Activated CD4-positive, alpha-beta T cell treated with anti-CD3 and anti-CD28 coated beads for 36 hours (primary cell): ENCODE data around the gene TSPAN13. TPM values are rescaled to one million over a fixed set of nuclear protein-coding genes. Genes with fewer than 3 reads are reported as not detected.

Experiments
- ATAC-seq: fragments of 200-7000 bp; cut with Tn5 transposase; one replicate; pipeline ENCODE4 v1.10.0; 2021; ENCODE audit warnings: mild to moderate bottlenecking, moderate library complexity
- CTCF ChIA-PET: fragments of 350-600 bp; sonication (Branson Sonifier 250); formaldehyde crosslinking; loops from one replicate; lab custom pipeline; 2021; ENCODE audit warnings: antibody characterized with exemption; lab: Charles Lee
- POLR2A ChIA-PET: fragments of 350-600 bp; sonication (Branson Sonifier 250); formaldehyde crosslinking; loops from one replicate; lab custom pipeline; 2021; ENCODE audit warnings: antibody characterized with exemption, inconsistent platforms; lab: Charles Lee
- DNase-seq: peaks from one replicate; pipeline ENCODE4 v3.0.0-alpha.2; 2020
- H3K27ac Mint-ChIP-seq: one replicate; pipeline ENCODE4 v1.8.0; 2021; ENCODE audit warnings: mixed read lengths
- H3K27me3 Mint-ChIP-seq: one replicate; pipeline ENCODE4 v1.8.0; 2021; ENCODE audit warnings: mixed read lengths
- H3K36me3 Mint-ChIP-seq: one replicate; pipeline ENCODE4 v1.8.0; 2021; ENCODE audit warnings: low read depth, mixed read lengths
- H3K4me1 Mint-ChIP-seq: one replicate; pipeline ENCODE4 v1.8.0; 2021; ENCODE audit warnings: mixed read lengths
- H3K4me3 Mint-ChIP-seq: one replicate; pipeline ENCODE4 v1.8.0; 2021; ENCODE audit warnings: mild to moderate bottlenecking, moderate library complexity, mixed read lengths
- H3K9me3 Mint-ChIP-seq: one replicate; pipeline ENCODE4 v1.8.0; 2021; ENCODE audit warnings: low read depth, mixed read lengths
- intact Hi-C, 2 experiments: fragments of 100-400 bp; cut with DNase I in 1 of 2; cut with micrococcal nuclease in 1 of 2; formaldehyde crosslinking; loops; one replicate each; pipeline versions ENCODE4 v1.14.2 to v1.15.1; 2022 to 2024; cut with DNase I, micrococcal nuclease
- total RNA-seq, 2 experiments: library from RNA; stranded (reverse); gene quantifications; one replicate each; pipeline ENCODE4 v1.2.3, GENCODE V29; 2021

TSPAN13 gene
- total RNA-seq, 2 experiments from 2014 or later: 0.47 to 0.64 TPM

DNA sequence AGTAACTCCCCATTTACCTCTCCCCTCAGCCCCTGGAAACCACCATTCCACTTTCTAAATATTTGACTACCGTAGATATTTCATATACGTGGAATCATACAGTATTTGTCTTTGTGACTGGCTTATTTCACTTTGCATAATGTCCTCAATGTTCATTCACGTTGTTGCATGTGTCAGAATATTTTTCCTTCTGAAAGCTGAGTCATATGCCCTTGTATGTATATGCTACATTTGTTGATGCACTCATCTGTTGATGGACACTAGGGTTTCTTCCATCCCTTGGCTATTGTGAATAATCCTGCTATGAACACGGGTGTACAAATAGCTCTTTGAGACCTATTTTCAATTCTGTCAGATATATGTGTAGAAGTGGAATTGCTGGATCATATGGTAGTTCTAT, 25.8 kb upstream of the TSPAN13 start:
- Mint-ChIP-seq H3K4me1 (no peaks in the 10 kb centered on the region), H3K9me3 (no peaks in the 10 kb centered on the region), H3K4me3 (no peak overlapping the region), H3K27me3 (no peaks in the 10 kb centered on the region), H3K36me3 (no peaks in the 10 kb centered on the region), H3K27ac (no peak overlapping the region)
- ChIA-PET POLR2A (no interaction called here), CTCF (no interaction called here)
- DNase-seq: no peak
- intact Hi-C loops: no loop called here
- no peak for ATAC-seq

DNA sequence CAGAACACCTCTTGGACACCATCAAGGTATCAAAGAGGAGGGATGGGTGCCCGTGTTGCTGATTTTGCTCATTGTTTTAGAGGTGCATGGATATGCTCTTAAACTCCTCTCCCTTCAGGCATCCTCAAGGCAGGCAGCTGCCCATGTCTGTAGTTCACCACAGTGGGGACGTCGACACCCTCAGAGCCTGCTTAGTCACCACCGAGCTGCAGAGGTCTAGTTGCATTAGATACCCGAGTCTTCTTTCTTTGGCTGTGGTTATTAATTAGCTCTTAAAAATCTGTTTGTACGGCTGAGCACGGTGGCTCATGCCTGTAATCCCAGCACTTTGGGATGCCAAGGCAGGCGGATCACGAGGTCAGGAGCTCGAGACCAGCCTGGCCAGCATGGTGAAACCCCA, 24.7 kb upstream of the TSPAN13 start:
- no peak for ATAC-seq
- Mint-ChIP-seq H3K27ac (no peak overlapping the region), H3K4me1 (no peaks in the 10 kb centered on the region), H3K36me3 (no peaks in the 10 kb centered on the region), H3K27me3 (no peaks in the 10 kb centered on the region), H3K4me3 (no peak overlapping the region), H3K9me3 (no peaks in the 10 kb centered on the region)
- intact Hi-C loops: no loop called here
- CTCF ChIA-PET: interaction anchor here (0.5 kb wide), 1 partner anchor 172 kb away, joined by 3 read pairs; no protein-coding TSS in a partner anchor
- POLR2A ChIA-PET: no interaction called here
- DNase-seq: no peak

DNA sequence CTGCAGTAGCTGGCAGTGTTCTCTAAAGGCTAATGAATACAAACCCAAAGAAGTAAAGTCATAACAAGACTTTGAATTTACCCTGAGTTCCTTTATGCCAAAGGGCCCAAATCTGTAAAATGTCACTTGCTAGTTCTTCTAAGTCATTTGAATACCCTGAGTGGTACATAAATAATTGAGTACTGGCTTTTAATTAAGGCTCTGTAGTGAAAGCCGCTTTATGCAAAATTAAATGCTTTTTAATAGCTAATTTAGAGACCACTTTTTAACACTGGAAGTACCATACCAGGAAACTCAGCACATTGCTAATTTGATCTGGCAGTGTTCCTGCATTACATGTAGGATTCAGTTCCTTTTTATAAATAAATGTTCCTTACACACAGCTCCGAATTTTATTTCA, 24.0 kb upstream of the TSPAN13 start:
- Mint-ChIP-seq H3K4me3 (no peak overlapping the region), H3K9me3 (no peaks in the 10 kb centered on the region), H3K27me3 (no peaks in the 10 kb centered on the region), H3K4me1 (no peaks in the 10 kb centered on the region), H3K36me3 (no peaks in the 10 kb centered on the region), H3K27ac (no peak overlapping the region)
- ChIA-PET CTCF (no interaction called here), POLR2A (no interaction called here)
- no peak for DNase-seq
- intact Hi-C loops: no loop called here
- ATAC-seq: no peak

DNA sequence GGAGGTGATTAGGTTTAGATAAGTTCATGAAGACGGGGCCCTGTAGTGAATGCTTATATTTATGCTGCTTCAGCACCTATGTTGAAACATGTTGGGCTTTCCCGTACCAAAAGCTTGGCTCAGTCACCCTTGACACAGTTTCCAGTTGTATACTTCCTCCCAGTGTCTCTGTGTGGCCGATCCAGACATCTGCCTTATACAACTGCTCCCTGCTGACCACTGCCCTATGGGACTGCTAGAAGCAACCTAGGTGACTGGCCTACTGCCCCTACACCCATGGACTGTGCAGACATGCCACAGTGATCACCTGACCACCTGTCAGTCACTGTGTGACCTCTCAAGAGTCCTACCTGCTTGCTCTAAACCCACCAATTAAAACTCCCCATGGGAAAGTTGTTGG, 22.6 kb upstream of the TSPAN13 start:
- no peak overlapping the region for H3K4me3 Mint-ChIP-seq
- ATAC-seq (no peak), DNase-seq (no peak)
- ChIA-PET CTCF (no interaction called here), POLR2A (no interaction called here)
- no peaks in the 10 kb centered on the region for H3K4me1 Mint-ChIP-seq
- no peaks in the 10 kb centered on the region for H3K27me3 Mint-ChIP-seq
- no peaks in the 10 kb centered on the region for H3K36me3 Mint-ChIP-seq
- intact Hi-C loops: no loop called here
- H3K9me3 Mint-ChIP-seq: no peaks in the 10 kb centered on the region
- H3K27ac Mint-ChIP-seq: no peak overlapping the region

DNA sequence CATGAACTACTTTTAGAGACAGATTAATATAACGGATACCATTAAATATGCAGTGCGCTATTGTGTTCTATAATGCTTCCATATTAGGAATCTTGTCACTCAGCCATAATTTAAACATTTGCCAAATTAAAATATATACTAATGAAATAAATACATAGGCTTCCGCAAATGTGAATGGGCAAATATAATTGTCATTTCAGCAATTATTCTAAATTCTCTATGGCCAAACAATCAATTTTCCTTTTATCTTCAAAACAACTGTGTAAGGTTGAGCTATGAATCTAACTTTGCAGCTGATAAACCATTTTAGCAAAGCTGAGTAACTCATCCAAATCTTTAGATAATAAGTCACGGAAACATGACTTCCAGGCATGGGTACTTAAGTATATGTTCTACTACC, 20.7 kb upstream of the TSPAN13 start:
- H3K27me3 Mint-ChIP-seq: no peaks in the 10 kb centered on the region
- DNase-seq: no peak
- no peaks in the 10 kb centered on the region for H3K4me1 Mint-ChIP-seq
- no peak overlapping the region for H3K4me3 Mint-ChIP-seq
- no peaks in the 10 kb centered on the region for H3K9me3 Mint-ChIP-seq
- no peaks in the 10 kb centered on the region for H3K36me3 Mint-ChIP-seq
- intact Hi-C loops: no loop called here
- POLR2A ChIA-PET: no interaction called here
- ATAC-seq: no peak
- CTCF ChIA-PET: no interaction called here
- H3K27ac Mint-ChIP-seq: no peak overlapping the region

DNA sequence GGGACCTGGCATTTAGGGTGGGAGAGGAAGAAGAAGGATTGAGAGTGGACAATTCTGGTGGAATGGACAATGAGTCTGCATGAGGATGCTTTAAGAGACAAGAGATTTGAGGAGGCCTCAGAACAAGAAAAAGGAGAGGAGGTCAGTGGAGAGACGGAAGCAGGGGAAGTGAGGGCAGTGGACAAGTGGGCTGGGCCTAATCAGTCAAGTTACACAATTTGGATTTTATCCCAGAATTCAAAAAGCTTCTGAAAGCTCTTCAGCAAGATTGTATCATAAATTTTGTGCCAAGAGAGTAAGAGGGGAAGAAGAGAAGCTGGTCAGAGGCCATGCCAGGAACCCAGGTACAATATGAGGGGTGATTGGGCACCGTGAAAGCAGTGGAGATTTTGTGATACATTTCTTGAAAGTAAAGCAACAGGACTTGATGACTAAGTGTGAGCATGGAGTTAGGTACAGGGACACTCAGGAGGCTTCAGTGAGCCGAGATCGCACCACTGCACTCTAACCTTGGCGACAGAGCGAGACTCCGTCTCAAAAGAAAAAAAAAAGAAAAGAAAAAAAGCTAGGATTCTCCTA, 19.3 kb upstream of the TSPAN13 start:
- Mint-ChIP-seq H3K27ac (no peak overlapping the region), H3K4me3 (no peak overlapping the region), H3K4me1 (no peaks in the 10 kb centered on the region), H3K36me3 (no peaks in the 10 kb centered on the region), H3K9me3 (no peaks in the 10 kb centered on the region), H3K27me3 (peaks cover 2% of the 10 kb centered on the region)
- POLR2A ChIA-PET: no interaction called here
- ATAC-seq (no peak), DNase-seq (no peak)
- intact Hi-C loops: no loop called here
- CTCF ChIA-PET: interaction anchor here (0.6 kb wide), 1 partner anchor 670 kb away, joined by 6 read pairs; no protein-coding TSS in a partner anchor

DNA sequence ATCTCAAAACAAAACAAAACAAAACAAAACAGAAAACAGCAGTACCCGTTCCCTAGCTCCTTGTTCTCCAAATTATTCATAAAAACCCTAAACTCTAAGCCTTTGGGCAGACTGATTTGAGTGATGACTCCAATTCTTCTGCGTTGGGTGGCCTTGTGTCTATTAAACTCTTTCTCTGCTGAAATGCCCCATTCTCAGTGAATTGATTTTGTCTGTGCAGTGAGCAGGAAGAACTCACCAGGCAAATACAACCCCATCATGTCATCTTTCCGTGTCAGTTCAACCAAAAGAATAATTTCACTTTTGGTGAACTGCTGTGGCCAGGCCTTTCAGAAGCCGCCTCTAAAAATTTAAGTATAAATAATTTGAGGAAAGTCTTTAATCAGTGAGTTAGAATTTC, 18.5 kb upstream of the TSPAN13 start:
- peaks cover 2% of the 10 kb centered on the region for H3K27me3 Mint-ChIP-seq
- intact Hi-C loops: no loop called here
- no peak overlapping the region for H3K4me3 Mint-ChIP-seq
- ATAC-seq: no peak
- ChIA-PET CTCF (interaction anchor here (0.6 kb wide), 1 partner anchor 669 kb away, joined by 6 read pairs; no protein-coding TSS in a partner anchor), POLR2A (no interaction called here)
- no peaks in the 10 kb centered on the region for H3K36me3 Mint-ChIP-seq
- no peak overlapping the region for H3K27ac Mint-ChIP-seq
- no peaks in the 10 kb centered on the region for H3K4me1 Mint-ChIP-seq
- DNase-seq: no peak
- H3K9me3 Mint-ChIP-seq: no peaks in the 10 kb centered on the region

DNA sequence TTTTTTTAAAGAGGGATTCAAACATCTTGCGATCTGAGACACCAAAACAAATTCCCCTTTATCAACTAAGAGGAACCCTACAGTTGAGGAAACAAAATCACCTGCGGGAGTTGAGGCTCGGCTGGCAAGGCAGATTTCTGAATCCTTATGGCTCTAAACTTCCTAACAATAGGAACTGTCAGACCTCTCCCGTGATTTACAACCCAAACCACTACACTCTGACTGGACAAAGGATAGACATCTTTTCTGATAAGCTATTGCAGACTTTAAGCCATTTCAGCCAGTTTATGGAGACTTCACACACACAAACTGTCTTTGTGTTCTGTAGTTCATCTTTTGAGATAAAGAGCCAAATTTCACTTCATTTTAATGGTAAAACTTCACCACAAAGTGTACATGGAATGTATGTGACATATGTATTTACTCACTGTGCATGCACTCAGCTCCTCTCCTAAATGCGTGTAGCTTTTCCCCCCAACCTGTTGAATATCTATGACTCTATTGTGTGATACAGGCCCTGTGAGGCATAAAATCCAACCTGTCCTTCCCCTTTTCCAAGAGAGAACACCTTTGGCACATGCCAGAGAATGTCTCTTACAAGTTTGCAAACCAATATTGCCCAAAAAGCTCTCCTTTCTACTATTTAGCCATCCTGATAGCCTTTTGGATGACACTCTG, 15.4 kb upstream of the TSPAN13 start:
- Mint-ChIP-seq H3K27ac (no peak overlapping the region), H3K36me3 (no peaks in the 10 kb centered on the region), H3K4me1 (peaks cover 3% of the 10 kb centered on the region), H3K4me3 (no peak overlapping the region), H3K27me3 (peaks cover 2% of the 10 kb centered on the region), H3K9me3 (no peaks in the 10 kb centered on the region)
- CTCF ChIA-PET: interaction anchor here (0.6 to 1.1 kb wide), 2 partner anchors 12 to 90 kb away, joined by 3 read pairs; no protein-coding TSS in a partner anchor
- intact Hi-C loops: no loop called here
- ATAC-seq (no peak), DNase-seq (no peak)
- POLR2A ChIA-PET: no interaction called here

DNA sequence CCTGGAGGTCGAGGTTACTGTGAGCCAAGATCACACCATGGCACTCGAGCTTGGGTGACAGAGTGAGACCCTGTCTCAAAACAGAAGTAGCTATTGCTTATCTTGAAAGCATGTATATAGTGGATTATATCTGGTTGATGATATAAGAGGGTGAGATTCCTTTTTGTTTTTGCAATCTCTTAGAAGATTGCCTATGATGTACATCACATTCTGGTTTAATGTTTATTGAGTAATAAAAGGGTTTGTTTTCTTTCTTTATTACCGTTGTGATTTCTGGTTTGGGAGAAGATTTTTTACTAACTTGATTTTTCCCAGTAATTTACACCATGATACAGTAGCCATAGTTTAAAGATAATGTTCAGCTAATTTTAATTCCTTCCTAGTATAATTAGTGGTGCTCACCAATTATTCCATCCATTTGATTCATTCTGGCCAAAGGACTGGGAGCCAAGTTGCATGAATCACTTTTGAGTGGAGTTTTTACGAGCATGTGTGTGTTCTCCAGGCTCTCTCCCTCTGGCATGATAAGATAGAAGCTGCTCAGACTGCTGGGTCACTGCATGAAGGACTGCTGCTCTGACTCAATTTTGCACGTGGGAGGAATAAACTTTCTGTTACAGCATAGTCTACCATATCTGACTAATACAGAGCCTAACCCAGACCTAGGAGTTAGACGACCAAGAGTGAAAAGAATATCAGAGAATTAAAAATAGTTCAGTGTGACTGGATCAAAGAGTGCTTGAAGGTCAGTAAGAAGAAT, 13.5 kb upstream of the TSPAN13 start:
- H3K4me3 Mint-ChIP-seq: no peak overlapping the region
- POLR2A ChIA-PET: no interaction called here

DNA sequence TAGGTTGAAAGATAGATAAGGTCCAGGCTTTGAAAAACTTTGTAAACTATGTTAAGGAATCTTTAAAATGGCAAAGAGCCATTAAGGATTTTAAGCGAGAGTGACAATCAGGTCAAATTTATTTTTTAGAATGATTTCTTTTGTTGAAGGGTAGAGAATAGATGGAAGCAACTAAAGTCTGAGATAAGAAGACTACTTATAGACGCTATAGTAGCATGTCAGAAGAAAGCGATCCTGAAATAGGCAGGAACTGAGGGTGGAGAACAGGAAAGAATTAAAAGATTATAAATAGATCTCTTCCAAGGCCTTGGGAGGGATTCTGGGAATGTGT, 13.0 kb upstream of the TSPAN13 start:
- Mint-ChIP-seq H3K9me3 (no peaks in the 10 kb centered on the region), H3K4me3 (no peak overlapping the region), H3K4me1 (peaks cover 3% of the 10 kb centered on the region), H3K27me3 (peaks cover 2% of the 10 kb centered on the region), H3K27ac (no peak overlapping the region), H3K36me3 (no peaks in the 10 kb centered on the region)
- CTCF ChIA-PET: no interaction called here
- DNase-seq: no peak
- ATAC-seq: no peak
- intact Hi-C loops: no loop called here
- POLR2A ChIA-PET: no interaction called here

More for the DNA sequence above, 13.5 kb upstream of the TSPAN13 start:
- intact Hi-C loops: no loop called here
- H3K4me1 Mint-ChIP-seq: peaks cover 3% of the 10 kb centered on the region
- H3K27ac Mint-ChIP-seq: no peak overlapping the region
- no peak for DNase-seq
- CTCF ChIA-PET: interaction anchor here (1.0 kb wide), 1 partner anchor 178 kb away, joined by 3 read pairs; no protein-coding TSS in a partner anchor
- peaks cover 2% of the 10 kb centered on the region for H3K27me3 Mint-ChIP-seq
- no peaks in the 10 kb centered on the region for H3K36me3 Mint-ChIP-seq
- ATAC-seq: peak; percentile 68
- no peaks in the 10 kb centered on the region for H3K9me3 Mint-ChIP-seq

DNA sequence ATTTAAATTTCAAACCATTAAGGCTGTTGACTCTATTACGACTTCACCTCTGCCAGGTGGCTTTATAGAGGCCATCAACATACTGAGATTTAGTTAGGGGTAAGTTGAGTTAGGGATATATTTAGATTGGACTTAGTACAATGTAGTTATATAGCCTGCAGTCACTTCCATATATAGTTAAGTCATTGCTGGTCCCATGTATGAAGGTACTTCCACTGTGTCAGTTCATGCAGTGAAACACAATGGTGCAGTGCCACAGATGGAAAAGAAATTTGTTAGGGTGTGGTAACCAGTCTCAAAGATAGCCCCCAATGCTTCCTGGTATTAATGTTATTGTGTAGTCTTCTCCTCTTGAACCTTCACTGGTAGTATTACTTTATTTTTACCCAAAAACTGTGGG, 12.6 kb upstream of the TSPAN13 start:
- Mint-ChIP-seq H3K4me1 (peaks cover 3% of the 10 kb centered on the region), H3K9me3 (no peaks in the 10 kb centered on the region), H3K27me3 (peaks cover 2% of the 10 kb centered on the region), H3K4me3 (no peak overlapping the region), H3K27ac (no peak overlapping the region), H3K36me3 (no peaks in the 10 kb centered on the region)
- no peak for ATAC-seq
- ChIA-PET POLR2A (no interaction called here), CTCF (no interaction called here)
- intact Hi-C loops: no loop called here
- no peak for DNase-seq

DNA sequence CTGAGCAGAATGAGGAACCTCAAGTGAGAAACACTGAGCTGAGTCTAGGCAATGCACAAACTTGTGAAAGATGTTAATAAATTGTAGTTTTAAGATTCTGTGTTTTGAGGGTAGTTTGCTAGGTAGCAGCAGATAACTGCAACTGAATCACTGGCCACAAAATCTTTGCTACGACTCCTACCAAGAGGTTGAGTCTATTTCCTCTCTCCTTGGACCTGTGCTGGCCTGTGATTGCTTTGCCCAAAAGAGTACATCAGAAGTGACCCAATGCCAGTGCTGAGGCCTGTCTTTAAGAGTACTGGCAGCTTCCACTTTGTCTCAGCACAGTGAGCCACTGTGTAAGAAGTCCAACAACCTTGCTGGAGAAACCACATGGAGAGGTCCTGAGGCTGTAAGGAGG, 11.9 kb upstream of the TSPAN13 start:
- peaks cover 2% of the 10 kb centered on the region for H3K27me3 Mint-ChIP-seq
- H3K36me3 Mint-ChIP-seq: no peaks in the 10 kb centered on the region
- H3K9me3 Mint-ChIP-seq: no peaks in the 10 kb centered on the region
- DNase-seq (no peak), ATAC-seq (no peak)
- POLR2A ChIA-PET: no interaction called here
- H3K4me1 Mint-ChIP-seq: peaks cover 3% of the 10 kb centered on the region
- no peak overlapping the region for H3K4me3 Mint-ChIP-seq
- intact Hi-C loops: no loop called here
- CTCF ChIA-PET: no interaction called here
- no peak overlapping the region for H3K27ac Mint-ChIP-seq
